ENCODE measurements around the gene MAP1LC3B.

DNA sequence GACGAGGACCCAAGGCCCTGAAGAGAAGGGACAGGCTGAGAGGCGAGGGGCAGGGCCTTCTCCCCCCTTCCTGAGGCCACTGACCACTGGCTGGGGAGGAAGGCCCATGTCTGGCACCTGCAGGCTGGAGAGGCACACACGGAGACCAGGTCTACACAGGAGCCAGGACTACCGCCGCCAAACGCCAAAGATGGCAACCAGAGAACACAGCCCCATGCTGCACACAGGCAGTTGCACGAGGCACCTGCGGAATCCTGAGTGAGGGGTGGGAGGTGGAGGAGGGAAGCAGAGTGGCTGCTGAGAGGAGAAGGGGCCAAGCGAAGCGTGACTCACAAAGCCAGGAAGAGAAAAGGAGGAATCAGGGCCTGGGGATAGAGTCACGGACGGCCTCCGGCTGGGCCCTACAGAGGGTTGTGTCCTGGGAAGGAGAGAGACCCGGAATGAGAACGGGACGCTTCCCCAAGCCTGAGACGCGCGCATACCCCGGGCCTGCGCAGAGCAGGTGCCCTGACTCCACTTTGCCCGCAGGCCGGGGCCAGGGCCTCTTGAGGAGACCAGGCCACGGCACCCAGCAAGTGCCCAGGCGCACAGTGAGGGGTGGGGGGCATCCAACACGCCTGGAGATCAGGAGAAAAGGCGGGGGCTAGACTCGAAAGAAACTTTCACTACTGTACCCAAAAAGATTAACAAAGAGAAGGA, 46.3 kb upstream of the MAP1LC3B start:
- TF ChIP-seq, protein P1, sequence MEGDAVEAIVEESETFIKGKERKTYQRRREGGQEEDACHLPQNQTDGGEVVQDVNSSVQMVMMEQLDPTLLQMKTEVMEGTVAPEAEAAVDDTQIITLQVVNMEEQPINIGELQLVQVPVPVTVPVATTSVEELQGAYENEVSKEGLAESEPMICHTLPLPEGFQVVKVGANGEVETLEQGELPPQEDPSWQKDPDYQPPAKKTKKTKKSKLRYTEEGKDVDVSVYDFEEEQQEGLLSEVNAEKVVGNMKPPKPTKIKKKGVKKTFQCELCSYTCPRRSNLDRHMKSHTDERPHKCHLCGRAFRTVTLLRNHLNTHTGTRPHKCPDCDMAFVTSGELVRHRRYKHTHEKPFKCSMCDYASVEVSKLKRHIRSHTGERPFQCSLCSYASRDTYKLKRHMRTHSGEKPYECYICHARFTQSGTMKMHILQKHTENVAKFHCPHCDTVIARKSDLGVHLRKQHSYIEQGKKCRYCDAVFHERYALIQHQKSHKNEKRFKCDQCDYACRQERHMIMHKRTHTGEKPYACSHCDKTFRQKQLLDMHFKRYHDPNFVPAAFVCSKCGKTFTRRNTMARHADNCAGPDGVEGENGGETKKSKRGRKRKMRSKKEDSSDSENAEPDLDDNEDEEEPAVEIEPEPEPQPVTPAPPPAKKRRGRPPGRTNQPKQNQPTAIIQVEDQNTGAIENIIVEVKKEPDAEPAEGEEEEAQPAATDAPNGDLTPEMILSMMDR (IDR thresholded peaks at IDR 0.05), result no peak
- TF ChIP-seq POLR2AphosphoS5 (IDR thresholded peaks at IDR 0.05), result no peak
